Measurements from ENCODE around the gene TESK1. TPM values are rescaled to one million over a fixed set of nuclear protein-coding genes. Genes with fewer than 3 reads are reported as not detected.

The TESK1 gene
- total and polyA plus RNA-seq, 2 of the 8 experiments (the other 6 are each of a cell fraction or from before 2014, with no cell fraction given) = 13.5 to 13.9 TPM

DNA sequence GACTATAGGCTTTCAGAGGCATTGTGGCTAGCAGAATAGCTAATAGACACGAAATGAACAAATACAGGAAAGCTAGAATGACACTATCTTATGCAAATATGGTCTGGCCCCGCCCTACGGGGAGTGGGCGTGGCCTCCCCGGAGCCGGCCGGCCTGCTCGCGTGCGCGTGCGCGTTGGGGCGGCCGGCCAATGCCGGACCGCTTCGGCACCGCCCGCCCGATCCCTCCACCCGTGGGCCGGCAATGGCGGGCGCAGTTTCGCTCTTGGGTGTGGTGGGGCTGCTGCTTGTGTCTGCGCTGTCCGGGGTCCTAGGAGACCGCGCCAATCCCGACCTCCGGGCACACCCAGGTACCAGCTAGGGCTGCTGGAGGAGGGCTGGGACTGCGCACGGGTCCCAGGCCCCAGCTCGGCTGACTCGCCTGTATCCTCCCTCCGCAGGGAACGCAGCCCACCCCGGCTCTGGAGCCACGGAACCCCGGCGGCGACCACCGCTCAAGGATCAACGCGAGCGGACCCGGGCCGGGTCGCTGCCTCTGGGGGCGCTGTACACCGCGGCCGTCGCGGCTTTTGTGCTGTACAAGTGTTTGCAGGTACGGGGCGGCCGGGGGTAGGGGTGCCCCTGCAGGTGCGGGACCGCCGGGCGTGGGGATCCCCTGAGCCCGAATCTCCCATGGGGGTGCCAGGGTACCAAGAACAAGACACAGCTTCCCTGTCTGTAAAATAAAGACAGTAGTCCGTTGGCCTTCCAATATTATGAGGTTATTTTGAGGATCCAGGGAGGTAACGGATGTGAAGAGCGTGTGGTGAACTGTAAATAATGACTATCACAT, 53.3 kb downstream of the TESK1 start, which contains the start of gene CCDC107 (continued):
- TF ChIP-seq, protein P1, sequence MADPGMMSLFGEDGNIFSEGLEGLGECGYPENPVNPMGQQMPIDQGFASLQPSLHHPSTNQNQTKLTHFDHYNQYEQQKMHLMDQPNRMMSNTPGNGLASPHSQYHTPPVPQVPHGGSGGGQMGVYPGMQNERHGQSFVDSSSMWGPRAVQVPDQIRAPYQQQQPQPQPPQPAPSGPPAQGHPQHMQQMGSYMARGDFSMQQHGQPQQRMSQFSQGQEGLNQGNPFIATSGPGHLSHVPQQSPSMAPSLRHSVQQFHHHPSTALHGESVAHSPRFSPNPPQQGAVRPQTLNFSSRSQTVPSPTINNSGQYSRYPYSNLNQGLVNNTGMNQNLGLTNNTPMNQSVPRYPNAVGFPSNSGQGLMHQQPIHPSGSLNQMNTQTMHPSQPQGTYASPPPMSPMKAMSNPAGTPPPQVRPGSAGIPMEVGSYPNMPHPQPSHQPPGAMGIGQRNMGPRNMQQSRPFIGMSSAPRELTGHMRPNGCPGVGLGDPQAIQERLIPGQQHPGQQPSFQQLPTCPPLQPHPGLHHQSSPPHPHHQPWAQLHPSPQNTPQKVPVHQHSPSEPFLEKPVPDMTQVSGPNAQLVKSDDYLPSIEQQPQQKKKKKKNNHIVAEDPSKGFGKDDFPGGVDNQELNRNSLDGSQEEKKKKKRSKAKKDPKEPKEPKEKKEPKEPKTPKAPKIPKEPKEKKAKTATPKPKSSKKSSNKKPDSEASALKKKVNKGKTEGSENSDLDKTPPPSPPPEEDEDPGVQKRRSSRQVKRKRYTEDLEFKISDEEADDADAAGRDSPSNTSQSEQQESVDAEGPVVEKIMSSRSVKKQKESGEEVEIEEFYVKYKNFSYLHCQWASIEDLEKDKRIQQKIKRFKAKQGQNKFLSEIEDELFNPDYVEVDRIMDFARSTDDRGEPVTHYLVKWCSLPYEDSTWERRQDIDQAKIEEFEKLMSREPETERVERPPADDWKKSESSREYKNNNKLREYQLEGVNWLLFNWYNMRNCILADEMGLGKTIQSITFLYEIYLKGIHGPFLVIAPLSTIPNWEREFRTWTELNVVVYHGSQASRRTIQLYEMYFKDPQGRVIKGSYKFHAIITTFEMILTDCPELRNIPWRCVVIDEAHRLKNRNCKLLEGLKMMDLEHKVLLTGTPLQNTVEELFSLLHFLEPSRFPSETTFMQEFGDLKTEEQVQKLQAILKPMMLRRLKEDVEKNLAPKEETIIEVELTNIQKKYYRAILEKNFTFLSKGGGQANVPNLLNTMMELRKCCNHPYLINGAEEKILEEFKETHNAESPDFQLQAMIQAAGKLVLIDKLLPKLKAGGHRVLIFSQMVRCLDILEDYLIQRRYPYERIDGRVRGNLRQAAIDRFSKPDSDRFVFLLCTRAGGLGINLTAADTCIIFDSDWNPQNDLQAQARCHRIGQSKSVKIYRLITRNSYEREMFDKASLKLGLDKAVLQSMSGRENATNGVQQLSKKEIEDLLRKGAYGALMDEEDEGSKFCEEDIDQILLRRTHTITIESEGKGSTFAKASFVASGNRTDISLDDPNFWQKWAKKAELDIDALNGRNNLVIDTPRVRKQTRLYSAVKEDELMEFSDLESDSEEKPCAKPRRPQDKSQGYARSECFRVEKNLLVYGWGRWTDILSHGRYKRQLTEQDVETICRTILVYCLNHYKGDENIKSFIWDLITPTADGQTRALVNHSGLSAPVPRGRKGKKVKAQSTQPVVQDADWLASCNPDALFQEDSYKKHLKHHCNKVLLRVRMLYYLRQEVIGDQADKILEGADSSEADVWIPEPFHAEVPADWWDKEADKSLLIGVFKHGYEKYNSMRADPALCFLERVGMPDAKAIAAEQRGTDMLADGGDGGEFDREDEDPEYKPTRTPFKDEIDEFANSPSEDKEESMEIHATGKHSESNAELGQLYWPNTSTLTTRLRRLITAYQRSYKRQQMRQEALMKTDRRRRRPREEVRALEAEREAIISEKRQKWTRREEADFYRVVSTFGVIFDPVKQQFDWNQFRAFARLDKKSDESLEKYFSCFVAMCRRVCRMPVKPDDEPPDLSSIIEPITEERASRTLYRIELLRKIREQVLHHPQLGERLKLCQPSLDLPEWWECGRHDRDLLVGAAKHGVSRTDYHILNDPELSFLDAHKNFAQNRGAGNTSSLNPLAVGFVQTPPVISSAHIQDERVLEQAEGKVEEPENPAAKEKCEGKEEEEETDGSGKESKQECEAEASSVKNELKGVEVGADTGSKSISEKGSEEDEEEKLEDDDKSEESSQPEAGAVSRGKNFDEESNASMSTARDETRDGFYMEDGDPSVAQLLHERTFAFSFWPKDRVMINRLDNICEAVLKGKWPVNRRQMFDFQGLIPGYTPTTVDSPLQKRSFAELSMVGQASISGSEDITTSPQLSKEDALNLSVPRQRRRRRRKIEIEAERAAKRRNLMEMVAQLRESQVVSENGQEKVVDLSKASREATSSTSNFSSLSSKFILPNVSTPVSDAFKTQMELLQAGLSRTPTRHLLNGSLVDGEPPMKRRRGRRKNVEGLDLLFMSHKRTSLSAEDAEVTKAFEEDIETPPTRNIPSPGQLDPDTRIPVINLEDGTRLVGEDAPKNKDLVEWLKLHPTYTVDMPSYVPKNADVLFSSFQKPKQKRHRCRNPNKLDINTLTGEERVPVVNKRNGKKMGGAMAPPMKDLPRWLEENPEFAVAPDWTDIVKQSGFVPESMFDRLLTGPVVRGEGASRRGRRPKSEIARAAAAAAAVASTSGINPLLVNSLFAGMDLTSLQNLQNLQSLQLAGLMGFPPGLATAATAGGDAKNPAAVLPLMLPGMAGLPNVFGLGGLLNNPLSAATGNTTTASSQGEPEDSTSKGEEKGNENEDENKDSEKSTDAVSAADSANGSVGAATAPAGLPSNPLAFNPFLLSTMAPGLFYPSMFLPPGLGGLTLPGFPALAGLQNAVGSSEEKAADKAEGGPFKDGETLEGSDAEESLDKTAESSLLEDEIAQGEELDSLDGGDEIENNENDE (IDR thresholded peaks at IDR 0.05; ENCODE audit: insufficient replicate concordance, low read length) = no peak
- TF ChIP-seq POLR2AphosphoS5 (IDR thresholded peaks at IDR 0.05; ENCODE audit: low read depth, low read length) = peak; percentile 29; the same call in 1 of the 2 replicates
- TF ChIP-seq CBX8 (IDR thresholded peaks at IDR 0.05; ENCODE audit: borderline replicate concordance, low read depth, low read length) = no peak
- peak; percentile 55 to 69; a peak in 3 of 4 replicates for TF ChIP-seq RAD21 (IDR thresholded peaks at IDR 0.05 in 1 of 2, conservative IDR thresholded peaks at IDR 0.05 in 1 of 2; ENCODE audit: low read depth in 2 of 2, low read length in 2 of 2)
